GM23338 (cell line): Measurements from ENCODE around the gene RRM1. TPM values are rescaled to one million over a fixed set of nuclear protein-coding genes. Genes with fewer than 3 reads are reported as not detected.

ENCODE experiments used
- ATAC-seq: fragments of 200-7000 bp; cut with Tn5 transposase; 3 replicates; pipeline ENCODE4 v1.9.1; 2020
- DNase-seq: peaks from one replicate; pipeline ENCODE4 v3.0.0-alpha.2; 2015; ENCODE audit warnings: low spot score
- H2AFZ ChIP-seq: fragments of 200-600 bp; sonication (generic); 2 replicates; pipeline ENCODE4 v1.8.0; 2016; ENCODE audit warnings: antibody characterized with exemption, mild to moderate bottlenecking, moderate library complexity
- H3F3A ChIP-seq: fragments of 200-600 bp; sonication (generic); replicated peaks from 2 replicates; pipeline ENCODE4 v1.8.0; 2017; ENCODE audit warnings: antibody characterized with exemption, mixed run types, low read depth
- H3K27ac ChIP-seq: fragments of 200-600 bp; sonication (generic); 2 replicates; pipeline ENCODE4 v1.6.1; 2016; ENCODE audit warnings: low read depth
- H3K27me3 ChIP-seq: fragments of 200-600 bp; sonication (generic); 2 replicates; pipeline ENCODE4 v1.8.0; 2016; ENCODE audit warnings: mild to moderate bottlenecking, mixed run types, moderate library complexity; ENCODE audit not compliant: insufficient read depth
- H3K36me3 ChIP-seq: fragments of 200-600 bp; sonication (generic); 2 replicates; pipeline ENCODE4 v1.8.0; 2016; ENCODE audit warnings: mild to moderate bottlenecking; ENCODE audit not compliant: insufficient read depth
- H3K4me1 ChIP-seq: fragments of 200-600 bp; sonication (generic); 2 replicates; pipeline ENCODE4 v1.8.0; 2016; ENCODE audit warnings: mild to moderate bottlenecking, moderate library complexity; ENCODE audit not compliant: insufficient read depth
- H3K4me2 ChIP-seq: fragments of 200-600 bp; sonication (generic); 2 replicates; pipeline ENCODE4 v1.7.1; 2017; ENCODE audit warnings: mixed run types
- H3K4me3 ChIP-seq: fragments of 200-600 bp; sonication (generic); 2 replicates; pipeline ENCODE4 v1.6.1; 2016; ENCODE audit warnings: mixed run types
- H3K79me2 ChIP-seq: fragments of 200-600 bp; sonication (generic); replicated peaks from 2 replicates; pipeline ENCODE4 v1.8.0; 2017; ENCODE audit warnings: mild to moderate bottlenecking; ENCODE audit not compliant: insufficient read depth
- H3K9me2 ChIP-seq: fragments of 200-600 bp; sonication (generic); 2 replicates; pipeline ENCODE4 v1.8.0; 2017; ENCODE audit not compliant: insufficient read depth
- H4K20me1 ChIP-seq: fragments of 200-600 bp; sonication (generic); replicated peaks from 2 replicates; pipeline ENCODE4 v1.8.0; 2017; ENCODE audit warnings: mild to moderate bottlenecking; ENCODE audit not compliant: insufficient read depth
- H3K27ac Mint-ChIP-seq: 2 replicates; pipeline ENCODE4 v1.8.0; 2020; ENCODE audit warnings: inconsistent platforms, mild to moderate bottlenecking, moderate library complexity, mixed read lengths
- H3K27me3 Mint-ChIP-seq: 3 replicates; pipeline ENCODE4 v1.8.0; 2022; ENCODE audit warnings: low read depth, mild to moderate bottlenecking, moderate library complexity, mixed read lengths, inconsistent platforms; ENCODE audit not compliant: insufficient read depth, poor library complexity
- H3K36me3 Mint-ChIP-seq: 3 replicates; pipeline ENCODE4 v1.8.0; 2021; ENCODE audit warnings: low read depth, mild to moderate bottlenecking, inconsistent platforms, moderate library complexity, mixed read lengths
- H3K4me1 Mint-ChIP-seq: 3 replicates; pipeline ENCODE4 v1.8.0; 2020; ENCODE audit warnings: mild to moderate bottlenecking, inconsistent platforms, mixed read lengths
- H3K4me3 Mint-ChIP-seq: 3 replicates; pipeline ENCODE4 v1.8.0; 2021; ENCODE audit warnings: moderate library complexity, mild to moderate bottlenecking, inconsistent platforms, mixed read lengths
- H3K9me3 Mint-ChIP-seq: 3 replicates; pipeline ENCODE4 v1.8.0; 2020; ENCODE audit warnings: moderate library complexity, mild to moderate bottlenecking, inconsistent platforms, mixed read lengths
- ETS1 ChIP-seq: IDR thresholded peaks from 2 replicates; pipeline ENCODE4 v1.6.1; 2016; ENCODE audit warnings: antibody characterized with exemption
- EZH2phosphoT487 ChIP-seq: fragments of 200-600 bp; sonication (generic); IDR thresholded peaks from one replicate; pipeline ENCODE4 v1.8.1; 2018; ENCODE audit warnings: antibody characterized with exemption; ENCODE audit not compliant: unreplicated experiment
- JUNB ChIP-seq: IDR thresholded peaks from one replicate; pipeline ENCODE4 v1.6.1; 2016; ENCODE audit warnings: antibody characterized with exemption; ENCODE audit not compliant: unreplicated experiment
- POLR2AphosphoS5 ChIP-seq: IDR thresholded peaks from 2 replicates; pipeline ENCODE4 v1.6.1; 2016; ENCODE audit warnings: antibody characterized with exemption, low read depth
- REST ChIP-seq: IDR thresholded peaks from one replicate; pipeline ENCODE4 v1.6.1; 2018; ENCODE audit warnings: antibody characterized with exemption; ENCODE audit not compliant: unreplicated experiment
- STAT1 ChIP-seq: IDR thresholded peaks from one replicate; pipeline ENCODE4 v1.6.1; 2016; ENCODE audit warnings: antibody characterized with exemption; ENCODE audit not compliant: unreplicated experiment
- polyA plus RNA-seq: library from polyadenylated mRNA; unstranded; fragments of >200 nt; fragmentation: Nextera tagmentation; extraction: Ambion mirVana; gene quantifications from 2 replicates; pipeline ENCODE4 v1.2.1, GENCODE V29; 2016
- total RNA-seq: library from RNA; depleted of rRNA; stranded (reverse); fragments of >200 nt; shearing (Covaris generic); gene quantifications from 2 replicates; pipeline ENCODE4 v1.2.3, GENCODE V29; 2014
- TF ChIP-seq, protein P1 (sequence below), 2 experiments: fragments of 200-600 bp in 1 of 2; sonication (generic) in 1 of 2; conservative IDR thresholded peaks; 2 replicates each; pipeline versions ENCODE4 v1.5.1 to v1.6.1; 2016 to 2017; ENCODE audit warnings: antibody characterized with exemption in 2 of 2, low read depth in 2 of 2, mild to moderate bottlenecking in 2 of 2, moderate library complexity in 1 of 2

The RRM1 gene
- total and polyA plus RNA-seq, 2 experiments from 2014 or later: 47.3 to 96.8 TPM

DNA sequence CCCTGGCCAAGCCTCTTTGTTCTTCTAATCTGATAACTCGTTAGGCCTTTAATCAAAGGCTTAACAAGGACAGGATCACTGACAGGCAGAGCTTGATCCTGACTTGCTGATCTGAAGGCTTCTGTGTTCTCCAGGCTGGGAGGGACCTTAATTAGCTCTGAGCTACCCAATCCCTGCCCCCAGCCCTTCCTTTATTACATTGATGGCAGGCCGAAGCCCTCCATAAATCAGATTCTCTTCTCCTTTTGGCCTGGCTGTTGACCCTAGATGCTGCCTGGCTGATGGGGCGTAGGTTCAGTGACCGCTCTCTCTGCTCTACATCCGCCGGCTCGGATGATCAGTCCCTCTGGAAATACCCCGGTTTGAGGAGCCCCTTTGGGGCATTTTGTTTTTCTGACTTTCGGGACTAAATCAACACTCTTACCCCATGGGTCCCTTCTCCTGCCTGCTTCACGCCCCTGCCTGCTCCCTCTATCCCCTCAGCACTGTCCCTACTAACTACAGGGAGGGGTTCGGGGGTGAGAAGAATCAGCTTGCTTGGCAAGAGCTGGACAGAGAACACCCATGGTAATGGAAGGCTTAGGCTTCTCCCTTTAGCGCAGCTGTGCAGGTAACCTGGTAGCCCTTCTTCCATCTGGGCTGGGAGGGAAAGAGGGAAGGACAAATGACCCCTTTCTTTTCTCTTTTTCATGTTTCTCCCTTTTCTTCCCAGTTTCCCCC, 10.0 kb upstream of the RRM1 start:
- H3K4me1 ChIP-seq: peaks cover 6% of the 10 kb centered on the region; the same call in 1 of the 2 replicates
- H3K4me2 ChIP-seq: no peak overlapping the region
- H2AFZ ChIP-seq: no peak overlapping the region
- Mint-ChIP-seq H3K4me1 (peaks cover 12% of the 10 kb centered on the region), H3K27me3 (peaks cover 5% of the 10 kb centered on the region), H3K4me3 (no peak overlapping the region), H3K36me3 (no peaks in the 10 kb centered on the region; the same call in 2 of the 3 replicates), H3K27ac (no peak overlapping the region), H3K9me3 (no peaks in the 10 kb centered on the region; the same call in 2 of the 3 replicates)
- H4K20me1 ChIP-seq: no peaks in the 10 kb centered on the region
- H3K36me3 ChIP-seq: no peaks in the 10 kb centered on the region
- TF ChIP-seq POLR2AphosphoS5 (no peak), JUNB (no peak), REST (no peak), STAT1 (no peak), EZH2phosphoT487 (no peak), ETS1 (no peak)
- TF ChIP-seq, protein P1, sequence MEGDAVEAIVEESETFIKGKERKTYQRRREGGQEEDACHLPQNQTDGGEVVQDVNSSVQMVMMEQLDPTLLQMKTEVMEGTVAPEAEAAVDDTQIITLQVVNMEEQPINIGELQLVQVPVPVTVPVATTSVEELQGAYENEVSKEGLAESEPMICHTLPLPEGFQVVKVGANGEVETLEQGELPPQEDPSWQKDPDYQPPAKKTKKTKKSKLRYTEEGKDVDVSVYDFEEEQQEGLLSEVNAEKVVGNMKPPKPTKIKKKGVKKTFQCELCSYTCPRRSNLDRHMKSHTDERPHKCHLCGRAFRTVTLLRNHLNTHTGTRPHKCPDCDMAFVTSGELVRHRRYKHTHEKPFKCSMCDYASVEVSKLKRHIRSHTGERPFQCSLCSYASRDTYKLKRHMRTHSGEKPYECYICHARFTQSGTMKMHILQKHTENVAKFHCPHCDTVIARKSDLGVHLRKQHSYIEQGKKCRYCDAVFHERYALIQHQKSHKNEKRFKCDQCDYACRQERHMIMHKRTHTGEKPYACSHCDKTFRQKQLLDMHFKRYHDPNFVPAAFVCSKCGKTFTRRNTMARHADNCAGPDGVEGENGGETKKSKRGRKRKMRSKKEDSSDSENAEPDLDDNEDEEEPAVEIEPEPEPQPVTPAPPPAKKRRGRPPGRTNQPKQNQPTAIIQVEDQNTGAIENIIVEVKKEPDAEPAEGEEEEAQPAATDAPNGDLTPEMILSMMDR (conservative IDR thresholded peaks at IDR 0.05; ENCODE audit: low read depth in 2 of 2): no peak
- no peak overlapping the region for H3K4me3 ChIP-seq
- DNase-seq: no peak
- no peak for ATAC-seq
- no peaks in the 10 kb centered on the region for H3K79me2 ChIP-seq
- no peaks in the 10 kb centered on the region for H3F3A ChIP-seq
- H3K27ac ChIP-seq: no peak overlapping the region
- H3K27me3 ChIP-seq: no peaks in the 10 kb centered on the region
- no peaks in the 10 kb centered on the region for H3K9me2 ChIP-seq

- Histone ChIP-seq H3K4me1 (peaks cover 6% of the 10 kb centered on the region; the same call in 1 of the 2 replicates), H2AFZ (no peak overlapping the region), H3K9me2 (no peaks in the 10 kb centered on the region), H4K20me1 (no peaks in the 10 kb centered on the region), H3F3A (no peaks in the 10 kb centered on the region), H3K79me2 (no peaks in the 10 kb centered on the region), H3K27ac (no peak overlapping the region), H3K4me3 (no peak overlapping the region), H3K4me2 (no peak overlapping the region), H3K36me3 (no peaks in the 10 kb centered on the region), H3K27me3 (no peaks in the 10 kb centered on the region)
- ATAC-seq (no peak), DNase-seq (no peak)
- Mint-ChIP-seq H3K9me3 (no peaks in the 10 kb centered on the region; the same call in 2 of the 3 replicates), H3K4me3 (no peak overlapping the region), H3K27ac (no peak overlapping the region), H3K27me3 (peaks cover 5% of the 10 kb centered on the region), H3K4me1 (peaks cover 12% of the 10 kb centered on the region), H3K36me3 (no peaks in the 10 kb centered on the region; the same call in 2 of the 3 replicates)
- TF ChIP-seq ETS1: no peak
Observed at GRCh38 chr11:4085575-4085974, 9.0 kb upstream of the RRM1 start.
